HCT116 (cell line): ENCODE results near the gene BLOC1S2. TPM values are rescaled to one million over a fixed set of nuclear protein-coding genes. Genes with fewer than 3 reads are reported as not detected.

Experiments
- ATAC-seq: fragments of 200-7000 bp; cut with Tn5 transposase; 2 replicates; pipeline ENCODE4 v1.9.1; 2020; ENCODE audit warnings: mild to moderate bottlenecking, moderate library complexity
- BruUV-seq: library from RNA; stranded (reverse); fragments of 400-500 nt; replicated peaks from 2 replicates; lab custom pipeline; 2021; lab: Mats Ljungman, UMichigan
- CTCF ChIA-PET: fragments of 300-600 bp; sonication (Branson Sonifier 250); formaldehyde crosslinking; loops from one replicate; lab custom pipeline; 2021; ENCODE audit warnings: antibody characterized with exemption; lab: Charles Lee
- POLR2A ChIA-PET: fragments of 300-600, 350-600 bp; sonication (Branson Sonifier 250); formaldehyde crosslinking; loops from one replicate; lab custom pipeline; 2021; ENCODE audit warnings: antibody characterized with exemption; lab: Charles Lee
- RAD21 ChIA-PET, 2 experiments: fragments of 300-600 bp; sonication (Branson Sonifier 250); formaldehyde crosslinking; loops; one replicate each; lab custom pipeline; 2023; ENCODE audit warnings: low total read pairs in 2 of 2; ENCODE audit not compliant: uncharacterized antibody in 2 of 2, unreplicated experiment in 2 of 2, low non-redundant PET in 1 of 2; lab: Charles Lee
- DNase-seq: peaks from one replicate; pipeline ENCODE4 v3.0.0-alpha.2; 2010; ENCODE audit warnings: low read depth, low spot score
- H2AFZ ChIP-seq: fragments of 200-600 bp; shearing (Covaris generic), sonication (generic); 2 replicates; pipeline ENCODE4 v1.6.1; 2017; ENCODE audit warnings: low read depth, mixed run types, mixed read lengths, antibody characterized with exemption, low read length; ENCODE audit not compliant: poor library complexity, severe bottlenecking
- H3K27ac ChIP-seq: 2 replicates; pipeline ENCODE4 v1.5.1; 2012; ENCODE audit warnings: low read depth, low read length
- H3K27me3 ChIP-seq: fragments of 200-600 bp; sonication (generic); 2 replicates; pipeline ENCODE4 v1.6.1; 2016; ENCODE audit warnings: mixed run types, low read length, mixed read lengths; ENCODE audit not compliant: insufficient read depth
- H3K36me3 ChIP-seq, 2 experiments: fragments of 200-500 bp in 1 of 2; fragments of 200-600 bp in 1 of 2; sonication (Bioruptor generic) in 1 of 2; sonication (generic) in 1 of 2; 2 replicates each; pipeline versions ENCODE4 v1.5.1 to v1.6.1; 2014 to 2016; ENCODE audit warnings: low read length in 2 of 2, inconsistent platforms in 1 of 2, mixed read lengths in 1 of 2, mixed run types in 1 of 2; ENCODE audit not compliant: insufficient read depth in 2 of 2, control insufficient read depth in 1 of 2
- H3K4me1 ChIP-seq, 2 experiments: fragments of 200-600 bp in 1 of 2; sonication (generic) in 1 of 2; 2 replicates each; pipeline versions ENCODE4 v1.5.1 to v1.6.1; 2012 to 2017; ENCODE audit warnings: low read length in 2 of 2, inconsistent platforms in 1 of 2, mild to moderate bottlenecking in 1 of 2, mixed read lengths in 1 of 2, mixed run types in 1 of 2, moderate library complexity in 1 of 2; ENCODE audit not compliant: insufficient read depth in 2 of 2, control insufficient read depth in 1 of 2
- H3K4me2 ChIP-seq: fragments of 200-600 bp; sonication (generic); 2 replicates; pipeline ENCODE4 v1.6.1; 2017; ENCODE audit warnings: mixed run types, low read length, mixed read lengths
- H3K4me3 ChIP-seq, 2 experiments: fragments of 200-600 bp in 1 of 2; sonication (generic) in 1 of 2; replicated peaks in 1 of 2; 2 replicates each; pipeline ENCODE4 v1.5.1; 2011 to 2016; ENCODE audit warnings: low read length in 2 of 2, control low read depth in 1 of 2, low read depth in 1 of 2, mild to moderate bottlenecking in 1 of 2, mixed read lengths in 1 of 2, mixed run types in 1 of 2
- H3K79me2 ChIP-seq: fragments of 200-600 bp; sonication (generic); 2 replicates; pipeline ENCODE4 v1.6.1; 2017; ENCODE audit warnings: mild to moderate bottlenecking, mixed run types, low read length, moderate library complexity, mixed read lengths; ENCODE audit not compliant: insufficient read depth
- H3K9ac ChIP-seq: fragments of 200-600 bp; sonication (generic); 2 replicates; pipeline ENCODE4 v1.6.1; 2016; ENCODE audit warnings: low read length, mixed read lengths
- H3K9me2 ChIP-seq: fragments of 200-600 bp; sonication (generic), shearing (Covaris generic); 2 replicates; pipeline ENCODE4 v1.6.1; 2017; ENCODE audit warnings: mixed run types, mild to moderate bottlenecking, moderate library complexity; ENCODE audit not compliant: insufficient read depth
- H3K9me3 ChIP-seq, 2 experiments: fragments of 200-500 bp in 1 of 2; fragments of 200-600 bp in 1 of 2; sonication (Bioruptor generic) in 1 of 2; sonication (generic) in 1 of 2; 2 replicates each; pipeline ENCODE4 v1.6.1; 2014 to 2017; ENCODE audit warnings: low read length in 2 of 2, mixed read lengths in 2 of 2, inconsistent platforms in 1 of 2, low read depth in 1 of 2, mild to moderate bottlenecking in 1 of 2, mixed run types in 1 of 2, moderate library complexity in 1 of 2; ENCODE audit not compliant: control insufficient read depth in 1 of 2, insufficient read depth in 1 of 2
- H4K20me1 ChIP-seq: fragments of 200-600 bp; sonication (generic), shearing (Covaris generic); 2 replicates; pipeline ENCODE4 v1.6.1; 2017; ENCODE audit warnings: mixed run types, mild to moderate bottlenecking, moderate library complexity; ENCODE audit not compliant: insufficient read depth
- CBX3 ChIP-seq: IDR thresholded peaks from 2 replicates; pipeline ENCODE4 v1.6.1; 2012; ENCODE audit warnings: low read depth
- CEBPB ChIP-seq: IDR thresholded peaks from 2 replicates; pipeline ENCODE4 v1.6.1; 2012; ENCODE audit warnings: low read depth
- ELF1 ChIP-seq: IDR thresholded peaks from 2 replicates; pipeline ENCODE4 v1.6.1; 2012; ENCODE audit warnings: low read depth, borderline replicate concordance
- EZH2 ChIP-seq: fragments of 200-600 bp; sonication (generic); IDR thresholded peaks from 2 replicates; pipeline ENCODE4 v1.6.1; 2017; ENCODE audit warnings: antibody characterized with exemption, mixed run types
- EZH2phosphoT487 ChIP-seq: fragments of 200-600 bp; IDR thresholded peaks from 2 replicates; pipeline ENCODE4 v1.6.1; 2018; ENCODE audit warnings: antibody characterized with exemption, borderline replicate concordance
- FOSL1 ChIP-seq: IDR thresholded peaks from 2 replicates; pipeline ENCODE4 v1.6.1; 2012; ENCODE audit warnings: low read depth
- JUND ChIP-seq: IDR thresholded peaks from 2 replicates; pipeline ENCODE4 v1.6.1; 2012
- POLR2A ChIP-seq: IDR thresholded peaks from 2 replicates; pipeline ENCODE4 v1.7.0; 2011; ENCODE audit warnings: borderline replicate concordance; ENCODE audit not compliant: insufficient read depth, insufficient read length; ENCODE audit errors: extremely low read depth
- RAD21 ChIP-seq: IDR thresholded peaks from 2 replicates; pipeline ENCODE4 v1.6.1; 2012; ENCODE audit warnings: low read depth, mild to moderate bottlenecking
- SP1 ChIP-seq: IDR thresholded peaks from 2 replicates; pipeline ENCODE4 v1.6.1; 2012; ENCODE audit warnings: low read depth
- SRF ChIP-seq: IDR thresholded peaks from 2 replicates; pipeline ENCODE4 v1.6.1; 2012; ENCODE audit warnings: low read depth
- TCF7L2 ChIP-seq: IDR thresholded peaks from 2 replicates; pipeline ENCODE4 v1.7.0; 2011; ENCODE audit warnings: borderline replicate concordance, inconsistent platforms; ENCODE audit not compliant: insufficient read depth, insufficient read length; ENCODE audit errors: extremely low read depth
- YY1 ChIP-seq: IDR thresholded peaks from 2 replicates; pipeline ENCODE4 v1.6.1; 2011; ENCODE audit warnings: low read length, low read depth, moderate library complexity, mild to moderate bottlenecking; ENCODE audit not compliant: insufficient replicate concordance; ENCODE audit errors: extremely low read depth
- intact Hi-C: fragments of 100-400 bp; cut with micrococcal nuclease; formaldehyde crosslinking; loops from 2 replicates; pipeline ENCODE4 v1.10.0; 2022
- total RNA-seq: library from RNA; stranded (reverse); gene quantifications from one replicate; pipeline ENCODE4 v1.2.1, GENCODE V29; 2021; ENCODE audit not compliant: unreplicated experiment
- TF ChIP-seq, protein P1 (sequence below): IDR thresholded peaks from 2 replicates; pipeline ENCODE4 v1.6.1; 2012
- TF ChIP-seq, protein P2 (sequence below), 3 experiments: fragments of 200-600 bp in 1 of 3; sonication (generic) in 1 of 3; IDR thresholded peaks in 2 of 3; conservative IDR thresholded peaks in 1 of 3; 2 replicates each; pipeline ENCODE4 v1.5.1; 2012 to 2017; ENCODE audit warnings: low read depth in 2 of 3, low read length in 2 of 3, antibody characterized with exemption in 1 of 3, borderline replicate concordance in 1 of 3, control low read depth in 1 of 3, mild to moderate bottlenecking in 1 of 3, mixed read lengths in 1 of 3, mixed run types in 1 of 3, moderate library complexity in 1 of 3; ENCODE audit not compliant: insufficient read depth in 1 of 3
- TF ChIP-seq, protein P3 (sequence below): IDR thresholded peaks from 2 replicates; pipeline ENCODE4 v1.6.1; 2011; ENCODE audit warnings: mild to moderate bottlenecking, low read length, moderate library complexity; ENCODE audit not compliant: insufficient replicate concordance; ENCODE audit errors: extremely low read depth
- TF ChIP-seq, protein P4 (sequence below): IDR thresholded peaks from 2 replicates; pipeline ENCODE4 v1.6.1; 2012; ENCODE audit warnings: low read depth
- TF ChIP-seq, protein P5 (sequence below): IDR thresholded peaks from 2 replicates; pipeline ENCODE4 v1.6.1; 2012

Gene BLOC1S2
- total RNA-seq, 1 experiment from 2014 or later = 54.6 TPM

GRCh38 chr10:100267239-100268104 is 19.0 kb downstream of the BLOC1S2 start, which contains the start of gene CWF19L1:
Gene CWF19L1, minus strand, starts transcription at chr10:100267638. Its CDS starts 45 bp downstream, at chr10:100267593.
- DNase-seq = peak; percentile 83
- POLR2A ChIA-PET = no interaction called here
- H3K9me2 ChIP-seq = no peaks in the 10 kb centered on the region
- H3K36me3 ChIP-seq = no peaks in the 10 kb centered on the region
- H3K4me3 ChIP-seq = peak within 1 kb of the TSS; percentile 84 to 98
- H2AFZ ChIP-seq = peak within 1 kb of the TSS; percentile 49
- no peaks in the 10 kb centered on the region for H4K20me1 ChIP-seq
- CTCF ChIA-PET = no interaction called here
- RAD21 ChIA-PET = no interaction called here
- TSS peak; percentile 81 for BruUV-seq
- peak within 1 kb of the TSS; percentile 44 for H3K27ac ChIP-seq
- H3K4me2 ChIP-seq = peak within 1 kb of the TSS; percentile 86
- no peaks in the 10 kb centered on the region for H3K9me3 ChIP-seq
- H3K79me2 ChIP-seq = peaks cover 46% of the 10 kb centered on the region
- peaks cover 6 to 17% of the 10 kb centered on the region in 2 experiments; a peak in 3 of 4 replicates for H3K4me1 ChIP-seq
- intact Hi-C loops = no loop called here
- peak; percentile 94 for ATAC-seq
- H3K9ac ChIP-seq = peak within 1 kb of the TSS; percentile 87
- H3K27me3 ChIP-seq = no peaks in the 10 kb centered on the region
- TF ChIP-seq FOSL1 (no peak), EZH2phosphoT487 (no peak), JUND (no peak), YY1 (peak; percentile 69), CBX3 (peak; percentile 91), ELF1 (peak; percentile 67; the same call in 1 of the 2 replicates), SRF (peak; percentile 97), CEBPB (no peak), TCF7L2 (no peak), EZH2 (no peak), POLR2A (peak; percentile 61), SP1 (peak; percentile 98), RAD21 (no peak)
- TF ChIP-seq, protein P1, sequence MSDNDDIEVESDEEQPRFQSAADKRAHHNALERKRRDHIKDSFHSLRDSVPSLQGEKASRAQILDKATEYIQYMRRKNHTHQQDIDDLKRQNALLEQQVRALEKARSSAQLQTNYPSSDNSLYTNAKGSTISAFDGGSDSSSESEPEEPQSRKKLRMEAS = peak; percentile 90
- TF ChIP-seq, protein P2, sequence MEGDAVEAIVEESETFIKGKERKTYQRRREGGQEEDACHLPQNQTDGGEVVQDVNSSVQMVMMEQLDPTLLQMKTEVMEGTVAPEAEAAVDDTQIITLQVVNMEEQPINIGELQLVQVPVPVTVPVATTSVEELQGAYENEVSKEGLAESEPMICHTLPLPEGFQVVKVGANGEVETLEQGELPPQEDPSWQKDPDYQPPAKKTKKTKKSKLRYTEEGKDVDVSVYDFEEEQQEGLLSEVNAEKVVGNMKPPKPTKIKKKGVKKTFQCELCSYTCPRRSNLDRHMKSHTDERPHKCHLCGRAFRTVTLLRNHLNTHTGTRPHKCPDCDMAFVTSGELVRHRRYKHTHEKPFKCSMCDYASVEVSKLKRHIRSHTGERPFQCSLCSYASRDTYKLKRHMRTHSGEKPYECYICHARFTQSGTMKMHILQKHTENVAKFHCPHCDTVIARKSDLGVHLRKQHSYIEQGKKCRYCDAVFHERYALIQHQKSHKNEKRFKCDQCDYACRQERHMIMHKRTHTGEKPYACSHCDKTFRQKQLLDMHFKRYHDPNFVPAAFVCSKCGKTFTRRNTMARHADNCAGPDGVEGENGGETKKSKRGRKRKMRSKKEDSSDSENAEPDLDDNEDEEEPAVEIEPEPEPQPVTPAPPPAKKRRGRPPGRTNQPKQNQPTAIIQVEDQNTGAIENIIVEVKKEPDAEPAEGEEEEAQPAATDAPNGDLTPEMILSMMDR (IDR thresholded peaks at IDR 0.05 in 2 of 3, conservative IDR thresholded peaks at IDR 0.05 in 1 of 3; ENCODE audit: borderline replicate concordance in 1 of 3, insufficient read depth in 1 of 3, low read depth in 2 of 3, low read length in 2 of 3) = no peak
- TF ChIP-seq, protein P3, sequence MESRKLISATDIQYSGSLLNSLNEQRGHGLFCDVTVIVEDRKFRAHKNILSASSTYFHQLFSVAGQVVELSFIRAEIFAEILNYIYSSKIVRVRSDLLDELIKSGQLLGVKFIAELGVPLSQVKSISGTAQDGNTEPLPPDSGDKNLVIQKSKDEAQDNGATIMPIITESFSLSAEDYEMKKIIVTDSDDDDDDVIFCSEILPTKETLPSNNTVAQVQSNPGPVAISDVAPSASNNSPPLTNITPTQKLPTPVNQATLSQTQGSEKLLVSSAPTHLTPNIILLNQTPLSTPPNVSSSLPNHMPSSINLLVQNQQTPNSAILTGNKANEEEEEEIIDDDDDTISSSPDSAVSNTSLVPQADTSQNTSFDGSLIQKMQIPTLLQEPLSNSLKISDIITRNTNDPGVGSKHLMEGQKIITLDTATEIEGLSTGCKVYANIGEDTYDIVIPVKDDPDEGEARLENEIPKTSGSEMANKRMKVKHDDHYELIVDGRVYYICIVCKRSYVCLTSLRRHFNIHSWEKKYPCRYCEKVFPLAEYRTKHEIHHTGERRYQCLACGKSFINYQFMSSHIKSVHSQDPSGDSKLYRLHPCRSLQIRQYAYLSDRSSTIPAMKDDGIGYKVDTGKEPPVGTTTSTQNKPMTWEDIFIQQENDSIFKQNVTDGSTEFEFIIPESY = peak; percentile 82
- TF ChIP-seq, protein P4, sequence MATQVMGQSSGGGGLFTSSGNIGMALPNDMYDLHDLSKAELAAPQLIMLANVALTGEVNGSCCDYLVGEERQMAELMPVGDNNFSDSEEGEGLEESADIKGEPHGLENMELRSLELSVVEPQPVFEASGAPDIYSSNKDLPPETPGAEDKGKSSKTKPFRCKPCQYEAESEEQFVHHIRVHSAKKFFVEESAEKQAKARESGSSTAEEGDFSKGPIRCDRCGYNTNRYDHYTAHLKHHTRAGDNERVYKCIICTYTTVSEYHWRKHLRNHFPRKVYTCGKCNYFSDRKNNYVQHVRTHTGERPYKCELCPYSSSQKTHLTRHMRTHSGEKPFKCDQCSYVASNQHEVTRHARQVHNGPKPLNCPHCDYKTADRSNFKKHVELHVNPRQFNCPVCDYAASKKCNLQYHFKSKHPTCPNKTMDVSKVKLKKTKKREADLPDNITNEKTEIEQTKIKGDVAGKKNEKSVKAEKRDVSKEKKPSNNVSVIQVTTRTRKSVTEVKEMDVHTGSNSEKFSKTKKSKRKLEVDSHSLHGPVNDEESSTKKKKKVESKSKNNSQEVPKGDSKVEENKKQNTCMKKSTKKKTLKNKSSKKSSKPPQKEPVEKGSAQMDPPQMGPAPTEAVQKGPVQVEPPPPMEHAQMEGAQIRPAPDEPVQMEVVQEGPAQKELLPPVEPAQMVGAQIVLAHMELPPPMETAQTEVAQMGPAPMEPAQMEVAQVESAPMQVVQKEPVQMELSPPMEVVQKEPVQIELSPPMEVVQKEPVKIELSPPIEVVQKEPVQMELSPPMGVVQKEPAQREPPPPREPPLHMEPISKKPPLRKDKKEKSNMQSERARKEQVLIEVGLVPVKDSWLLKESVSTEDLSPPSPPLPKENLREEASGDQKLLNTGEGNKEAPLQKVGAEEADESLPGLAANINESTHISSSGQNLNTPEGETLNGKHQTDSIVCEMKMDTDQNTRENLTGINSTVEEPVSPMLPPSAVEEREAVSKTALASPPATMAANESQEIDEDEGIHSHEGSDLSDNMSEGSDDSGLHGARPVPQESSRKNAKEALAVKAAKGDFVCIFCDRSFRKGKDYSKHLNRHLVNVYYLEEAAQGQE = no peak
- TF ChIP-seq, protein P5, sequence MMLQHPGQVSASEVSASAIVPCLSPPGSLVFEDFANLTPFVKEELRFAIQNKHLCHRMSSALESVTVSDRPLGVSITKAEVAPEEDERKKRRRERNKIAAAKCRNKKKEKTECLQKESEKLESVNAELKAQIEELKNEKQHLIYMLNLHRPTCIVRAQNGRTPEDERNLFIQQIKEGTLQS = no peak
